ENCODE results near the gene RHOA.

DNA sequence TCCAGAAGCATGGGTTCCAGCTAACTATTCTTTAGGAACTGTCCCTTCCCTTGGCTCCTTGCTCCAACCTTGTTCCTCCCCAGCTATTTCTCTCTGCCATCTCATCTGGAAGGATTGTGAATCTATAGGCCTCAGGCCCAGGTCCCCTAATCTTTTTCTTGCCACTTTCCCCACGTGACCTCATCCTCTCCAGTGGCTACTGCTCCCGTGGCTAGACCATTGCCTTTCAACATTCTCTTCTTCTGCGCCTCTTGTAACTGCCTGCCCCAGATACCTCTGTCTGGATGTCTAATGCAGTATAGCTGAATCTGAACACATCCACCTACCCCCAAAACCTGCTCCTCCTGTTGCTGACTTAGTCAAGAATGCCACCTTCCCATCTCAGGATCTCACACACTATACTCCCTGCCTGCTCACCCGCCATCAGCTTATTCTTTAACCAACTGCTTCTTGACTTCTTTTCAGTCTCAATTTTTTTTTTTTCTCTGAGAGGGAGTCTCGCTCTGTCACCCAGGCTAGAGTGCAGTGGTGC is 58.8 kb downstream of the RHOA start:
- TF ChIP-seq CTCF (IDR thresholded peaks at IDR 0.05; ENCODE audit: low read depth, low read length, poor library complexity, severe bottlenecking) (no peak), EZH2phosphoT487 (IDR thresholded peaks at IDR 0.05; ENCODE audit: borderline replicate concordance, low read length) (no peak)
